Ectodermal cell (in vitro differentiated cells): ENCODE results near the gene FAM200B. TPM values are rescaled to one million over a fixed set of nuclear protein-coding genes. Genes with fewer than 3 reads are reported as not detected.

ENCODE experiments used
- H3K27ac ChIP-seq: 2 replicates; pipeline ENCODE4 v1.7.0; 2013; ENCODE audit warnings: mild to moderate bottlenecking, low read depth, low read length; ENCODE audit not compliant: insufficient read depth, poor library complexity, severe bottlenecking
- H3K27me3 ChIP-seq: 2 replicates; pipeline ENCODE4 v1.7.0; 2013; ENCODE audit warnings: mild to moderate bottlenecking, low read length; ENCODE audit not compliant: insufficient read depth, control insufficient read depth, poor library complexity, severe bottlenecking
- H3K36me3 ChIP-seq: one replicate; pipeline ENCODE4 v1.7.0; 2013; ENCODE audit warnings: low read length; ENCODE audit not compliant: control insufficient read depth, insufficient read depth
- H3K4me1 ChIP-seq: one replicate; pipeline ENCODE4 v1.7.0; 2013; ENCODE audit warnings: low read length; ENCODE audit not compliant: control insufficient read depth, insufficient read depth
- H3K4me3 ChIP-seq: 2 replicates; pipeline ENCODE4 v1.7.0; 2013; ENCODE audit warnings: low read depth, low read length, control low read depth; ENCODE audit not compliant: insufficient read depth
- H3K9me3 ChIP-seq: 2 replicates; pipeline ENCODE4 v1.7.0; 2013; ENCODE audit warnings: mild to moderate bottlenecking, low read length, moderate library complexity; ENCODE audit not compliant: control insufficient read depth
- WGBS, 2 experiments: methylation state at CpG; one replicate each; pipeline ENCODE4 v1.1.7; 2013; ENCODE audit warnings: missing lambda C conversion rate in 2 of 2; 5-methylcytosine and 5-hydroxymethylcytosine counted together
- polyA plus RNA-seq, 4 experiments: library from polyadenylated mRNA; stranded (reverse); fragments of 50-300 nt; gene quantifications; one replicate each; pipeline ENCODE4 v1.2.3, GENCODE V29; 2013

FAM200B gene
- polyA plus RNA-seq (2013, experiment 1 of 4): 53.9 TPM
- polyA plus RNA-seq (2013, experiment 2 of 4): 42.9 TPM
- polyA plus RNA-seq (2013, experiment 3 of 4): 55.7 TPM
- 57.3 TPM for polyA plus RNA-seq (2013, experiment 4 of 4)

- peak within 1 kb of the TSS; percentile 46 for H3K4me3 ChIP-seq
Measured at GRCh38 chr4:15681372-15682241, at the start of gene FAM200B. Gene FAM200B, plus strand, starts transcription at chr4:15681827. Its CDS starts 5,151 bp downstream, at chr4:15686978.

DNA sequence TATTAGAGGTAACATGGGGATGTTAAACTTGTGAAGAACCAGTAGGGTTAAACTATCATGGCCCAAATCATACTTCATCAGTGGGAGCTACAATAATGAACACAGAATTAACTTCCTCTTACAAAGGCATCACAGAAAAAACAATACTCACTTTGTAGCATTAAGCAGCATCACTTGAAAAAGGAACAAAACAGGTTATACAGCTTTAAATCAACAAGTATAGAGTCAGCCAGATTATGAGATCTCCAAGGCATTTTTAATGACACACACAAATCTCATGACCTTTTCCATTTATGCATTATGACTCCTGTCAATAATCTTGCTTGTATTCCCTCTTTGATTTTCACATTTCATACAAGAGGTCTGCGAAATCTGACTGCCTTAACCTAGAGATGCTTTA, 44.8 kb upstream of the FAM200B start:
- no peak overlapping the region for H3K4me3 ChIP-seq
- no peak overlapping the region for H3K27ac ChIP-seq
- H3K27me3 ChIP-seq: no peaks in the 10 kb centered on the region
- no peaks in the 10 kb centered on the region for H3K9me3 ChIP-seq
- H3K4me1 ChIP-seq: no peaks in the 10 kb centered on the region
- 100% methylated on average over 1 of the region's 1 CpG for WGBS, 2 experiments
- peaks cover 11% of the 10 kb centered on the region for H3K36me3 ChIP-seq

More at GRCh38 chr4:15681372-15682241, at the start of gene FAM200B:
- Histone ChIP-seq H3K36me3 (peaks cover 4% of the 10 kb centered on the region), H3K27ac (peak within 1 kb of the TSS; percentile 91), H3K27me3 (no peaks in the 10 kb centered on the region), H3K9me3 (no peaks in the 10 kb centered on the region), H3K4me1 (no peaks in the 10 kb centered on the region)
- 0 to 1% methylated on average over 56 of the region's 56 CpGs for WGBS, 2 experiments

DNA sequence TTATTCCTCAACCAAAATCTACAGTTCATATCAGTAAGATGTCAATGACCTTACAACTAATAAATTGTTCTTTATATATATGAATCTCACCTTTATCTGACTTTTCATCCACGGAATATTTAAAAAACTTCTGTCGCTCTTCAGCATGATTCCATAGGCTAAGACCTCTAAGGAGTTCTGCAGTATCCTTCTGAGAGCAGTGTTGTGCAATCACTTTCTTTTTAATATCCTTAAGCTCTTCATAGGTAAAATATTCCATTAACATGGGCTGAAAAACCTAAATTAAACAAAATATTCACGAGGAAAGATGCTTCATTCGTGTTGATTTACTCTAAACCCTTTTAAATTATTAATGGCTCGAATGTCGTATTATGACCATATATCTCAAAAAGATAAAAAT, 43.2 kb upstream of the FAM200B start:
- Histone ChIP-seq H3K4me1 (no peaks in the 10 kb centered on the region), H3K27ac (no peak overlapping the region), H3K9me3 (no peaks in the 10 kb centered on the region), H3K36me3 (peaks cover 8% of the 10 kb centered on the region), H3K4me3 (no peak overlapping the region), H3K27me3 (no peaks in the 10 kb centered on the region)
- WGBS, 2 experiments: 92 to 95% methylated on average over 6 of the region's 6 CpGs

DNA sequence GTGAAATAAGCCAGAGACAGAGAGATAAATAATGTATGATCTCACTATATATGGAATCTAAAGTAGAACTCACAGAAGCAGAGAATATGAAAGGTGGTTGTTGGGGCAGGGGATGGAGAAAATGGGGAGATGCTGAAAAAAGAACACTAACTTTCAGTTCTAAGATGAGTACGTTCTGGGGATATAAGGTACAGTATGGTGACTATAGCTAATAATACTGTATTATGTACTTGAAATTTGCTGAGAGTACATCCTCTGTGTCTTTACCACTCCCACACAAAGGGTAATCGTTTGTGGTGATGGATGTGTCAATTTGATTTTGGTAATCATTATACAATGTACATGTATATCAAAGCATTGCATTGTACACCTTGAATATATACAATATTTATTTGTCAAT, 33.0 kb upstream of the FAM200B start:
- WGBS, 2 experiments: 93 to 100% methylated on average over 1 of the region's 2 CpGs
- Histone ChIP-seq H3K4me3 (no peak overlapping the region), H3K36me3 (no peaks in the 10 kb centered on the region), H3K9me3 (no peaks in the 10 kb centered on the region), H3K27me3 (no peaks in the 10 kb centered on the region), H3K4me1 (peaks cover 9% of the 10 kb centered on the region), H3K27ac (no peak overlapping the region)

DNA sequence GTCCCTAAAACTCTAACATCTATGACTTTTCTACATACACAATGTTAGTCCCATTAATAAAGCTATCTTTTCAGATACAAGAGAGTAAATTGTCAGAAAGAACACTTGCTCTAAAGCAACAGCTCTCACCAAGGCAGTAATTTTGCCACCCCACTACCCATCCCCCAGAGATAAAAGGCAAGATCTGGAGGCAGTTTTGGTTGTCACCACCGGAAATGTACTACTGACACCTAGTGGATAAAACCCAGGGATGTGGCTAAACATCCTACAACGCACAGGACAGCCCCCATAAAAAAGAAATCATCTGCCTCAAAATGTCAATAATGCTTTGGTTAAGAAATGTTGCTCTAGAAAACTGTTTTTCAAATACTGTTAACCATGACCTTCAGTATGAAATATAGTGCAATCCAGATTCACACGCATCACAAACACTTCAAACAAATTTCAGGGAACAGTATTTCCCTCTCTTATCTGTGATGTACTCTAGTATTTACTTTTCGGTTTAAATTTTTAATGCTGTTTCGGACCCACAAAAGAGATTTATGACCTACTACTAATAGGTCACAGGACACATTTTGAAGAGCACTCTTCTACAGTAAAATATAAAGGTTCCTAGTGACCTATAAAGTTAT, 31.6 kb upstream of the FAM200B start:
- Histone ChIP-seq H3K9me3 (no peaks in the 10 kb centered on the region), H3K4me1 (peaks cover 9% of the 10 kb centered on the region), H3K27ac (no peak overlapping the region), H3K4me3 (no peak overlapping the region), H3K27me3 (no peaks in the 10 kb centered on the region), H3K36me3 (no peaks in the 10 kb centered on the region)
- 52 to 70% methylated on average over 4 to 5 of the region's 5 CpGs for WGBS, 2 experiments

- Histone ChIP-seq H3K27ac (no peak overlapping the region), H3K9me3 (no peaks in the 10 kb centered on the region), H3K4me1 (peaks cover 9% of the 10 kb centered on the region), H3K4me3 (no peak overlapping the region), H3K36me3 (no peaks in the 10 kb centered on the region), H3K27me3 (no peaks in the 10 kb centered on the region)
- 88 to 89% methylated on average over 2 of the region's 2 CpGs for WGBS, 2 experiments
Measured at GRCh38 chr4:15651676-15652075, 30.0 kb upstream of the FAM200B start.

GRCh38 chr4:15652191-15652590, 29.4 kb upstream of the FAM200B start:
- no peaks in the 10 kb centered on the region for H3K9me3 ChIP-seq
- no peaks in the 10 kb centered on the region for H3K27me3 ChIP-seq
- no peaks in the 10 kb centered on the region for H3K36me3 ChIP-seq
- WGBS, 2 experiments: 71% methylated on average over 1 of the region's 1 CpG; no CpG with 5 or more reads in 1 of the 2 experiments
- H3K4me1 ChIP-seq: peaks cover 9% of the 10 kb centered on the region
- H3K4me3 ChIP-seq: no peak overlapping the region
- no peak overlapping the region for H3K27ac ChIP-seq

GRCh38 chr4:15652841-15653240, 28.8 kb upstream of the FAM200B start:
- Histone ChIP-seq H3K27ac (no peak overlapping the region), H3K9me3 (no peaks in the 10 kb centered on the region), H3K4me3 (no peak overlapping the region), H3K36me3 (no peaks in the 10 kb centered on the region), H3K4me1 (peaks cover 9% of the 10 kb centered on the region), H3K27me3 (no peaks in the 10 kb centered on the region)
- WGBS, 2 experiments: 86 to 90% methylated on average over 2 to 3 of the region's 4 CpGs

- Histone ChIP-seq H3K27me3 (no peaks in the 10 kb centered on the region), H3K27ac (no peak overlapping the region), H3K4me3 (peak overlapping the region; percentile 85), H3K4me1 (peaks cover 9% of the 10 kb centered on the region), H3K9me3 (no peaks in the 10 kb centered on the region), H3K36me3 (no peaks in the 10 kb centered on the region)
- WGBS, 2 experiments: 79 to 81% methylated on average over 2 to 3 of the region's 4 CpGs
Measured at GRCh38 chr4:15653420-15653819, 28.2 kb upstream of the FAM200B start.

GRCh38 chr4:15653864-15654592, 27.6 kb upstream of the FAM200B start:
- H3K27ac ChIP-seq: peak overlapping the region; percentile 84
- H3K9me3 ChIP-seq: no peaks in the 10 kb centered on the region
- peak overlapping the region; percentile 85 for H3K4me3 ChIP-seq
- WGBS, 2 experiments: 10 to 17% methylated on average over 6 to 7 of the region's 7 CpGs
- H3K4me1 ChIP-seq: peaks cover 9% of the 10 kb centered on the region
- no peaks in the 10 kb centered on the region for H3K27me3 ChIP-seq
- H3K36me3 ChIP-seq: no peaks in the 10 kb centered on the region
